Endothelial cell of umbilical vein (primary cell): ENCODE results near the gene CFD. TPM values are rescaled to one million over a fixed set of nuclear protein-coding genes. Genes with fewer than 3 reads are reported as not detected.
A peak's percentile ranks its signal among the peaks of the same experiment; 100 is the strongest.

Experiments
- BruUV-seq: library from RNA; stranded (reverse); fragments of 400-500 nt; replicated peaks from 2 replicates; lab custom pipeline; 2021; lab: Mats Ljungman, UMichigan
- CTCF ChIA-PET: fragments of 300-600, 350-600 bp; sonication (Branson Sonifier 250); formaldehyde crosslinking; loops from one replicate; lab custom pipeline; 2021; ENCODE audit warnings: antibody characterized with exemption, inconsistent platforms; lab: Charles Lee
- POLR2A ChIA-PET: fragments of 300-600, 350-600 bp; sonication (Branson Sonifier 250); formaldehyde crosslinking; loops from one replicate; lab custom pipeline; 2021; ENCODE audit warnings: antibody characterized with exemption, inconsistent platforms; lab: Charles Lee
- DNase-seq: peaks from one replicate; pipeline ENCODE4 v3.0.0-alpha.2; 2011; ENCODE audit warnings: low read depth, low spot score
- FAIRE-seq: peaks from 2 replicates; lab custom pipeline; 2011; peaks lifted over from hg19 to GRCh38; lab: Jason Lieb, UNC
- H2AFZ ChIP-seq: 2 replicates; pipeline ENCODE4 v1.6.0; 2012; ENCODE audit warnings: low read depth, low read length, control low read depth, inconsistent platforms
- H3K27ac ChIP-seq: 2 replicates; pipeline ENCODE4 v1.5.1; 2011; ENCODE audit warnings: low read depth, mild to moderate bottlenecking, control low read depth, low read length, moderate library complexity; ENCODE audit not compliant: insufficient read depth
- H3K27me3 ChIP-seq, 2 experiments: 2 replicates each; pipeline versions ENCODE4 v1.6.0 to v1.6.1; 2011; ENCODE audit warnings: low read length in 2 of 2, mixed read lengths in 1 of 2; ENCODE audit not compliant: control insufficient read depth in 2 of 2, insufficient read depth in 2 of 2
- H3K36me3 ChIP-seq, 2 experiments: 2 replicates in 1 of 2; 3 replicates in 1 of 2; pipeline ENCODE4 v1.5.1; 2011; ENCODE audit warnings: low read length in 2 of 2, mild to moderate bottlenecking in 1 of 2, moderate library complexity in 1 of 2; ENCODE audit not compliant: control insufficient read depth in 2 of 2, insufficient read depth in 2 of 2; ENCODE audit errors: extremely low read depth in 1 of 2
- H3K4me1 ChIP-seq: 3 replicates; pipeline ENCODE4 v1.5.1; 2011; ENCODE audit warnings: mild to moderate bottlenecking, low read length; ENCODE audit not compliant: control insufficient read depth, insufficient read depth; ENCODE audit errors: extremely low read depth
- H3K4me2 ChIP-seq: 2 replicates; pipeline ENCODE4 v1.6.1; 2011; ENCODE audit warnings: low read length, control low read depth, mixed read lengths; ENCODE audit not compliant: insufficient read depth
- H3K4me3 ChIP-seq, 3 experiments: fragments of 200-600 bp in 1 of 3; sonication (generic), shearing (Covaris generic) in 1 of 3; replicated peaks in 1 of 3; 2 replicates each; pipeline ENCODE4 v1.5.1; 2011 to 2016; ENCODE audit warnings: control low read depth in 3 of 3, low read length in 3 of 3, mild to moderate bottlenecking in 2 of 3, inconsistent platforms in 1 of 3, low read depth in 1 of 3, moderate library complexity in 1 of 3; ENCODE audit not compliant: insufficient read depth in 1 of 3
- H3K79me2 ChIP-seq: 2 replicates; pipeline ENCODE4 v1.6.0; 2012; ENCODE audit warnings: low read length, inconsistent platforms; ENCODE audit not compliant: control insufficient read depth, insufficient read depth
- H3K9ac ChIP-seq: replicated peaks from 2 replicates; pipeline ENCODE3; 2011; ENCODE audit warnings: low read length, control low read depth; ENCODE audit not compliant: insufficient read depth; ENCODE audit errors: extremely low read depth
- H3K9me1 ChIP-seq: replicated peaks from 3 replicates; pipeline ENCODE4 v1.6.0; 2011; ENCODE audit warnings: mild to moderate bottlenecking, low read length; ENCODE audit not compliant: control insufficient read depth, insufficient read depth; ENCODE audit errors: extremely low read depth
- H3K9me3 ChIP-seq: replicated peaks from 2 replicates; pipeline ENCODE4 v1.5.1; 2012; ENCODE audit warnings: low read length, inconsistent platforms; ENCODE audit not compliant: control insufficient read depth, insufficient read depth
- H4K20me1 ChIP-seq: replicated peaks from 2 replicates; pipeline ENCODE3; 2011; ENCODE audit warnings: mild to moderate bottlenecking, low read length; ENCODE audit not compliant: control insufficient read depth, insufficient read depth; ENCODE audit errors: extremely low read depth
- CTCF ChIP-seq, 2 donors: IDR thresholded peaks; 1 replicate in 1 of 2; 2 replicates in 1 of 2; pipeline ENCODE4 v1.5.1; 2011; ENCODE audit warnings: low read length in 2 of 2, mild to moderate bottlenecking in 2 of 2, moderate library complexity in 2 of 2, control low read depth in 1 of 2, inconsistent platforms in 1 of 2, low read depth in 1 of 2; ENCODE audit not compliant: insufficient read depth in 1 of 2; ENCODE audit errors: extremely low read depth in 1 of 2
- EZH2 ChIP-seq: IDR thresholded peaks from 2 replicates; pipeline ENCODE4 v1.6.1; 2012; ENCODE audit warnings: borderline replicate concordance, low read depth, mild to moderate bottlenecking, moderate library complexity, low read length, inconsistent platforms; ENCODE audit not compliant: severe bottlenecking
- FOS ChIP-seq: IDR thresholded peaks from 2 replicates; pipeline ENCODE4 v1.6.1; 2011; ENCODE audit warnings: mild to moderate bottlenecking, low read length, moderate library complexity, borderline replicate concordance; ENCODE audit not compliant: insufficient read depth
- GATA2 ChIP-seq: IDR thresholded peaks from 2 replicates; pipeline ENCODE4 v1.7.0; 2011; ENCODE audit warnings: low read depth, mild to moderate bottlenecking, moderate library complexity, mixed read lengths, low read length; ENCODE audit not compliant: insufficient read length, insufficient read depth
- JUN ChIP-seq: IDR thresholded peaks from 2 replicates; pipeline ENCODE4 v1.6.1; 2011; ENCODE audit warnings: borderline replicate concordance, low read depth; ENCODE audit not compliant: insufficient read length, insufficient read depth
- MAX ChIP-seq: IDR thresholded peaks from 2 replicates; pipeline ENCODE4 v1.6.1; 2011; ENCODE audit not compliant: insufficient read depth, insufficient read length
- MYC ChIP-seq: IDR thresholded peaks from one replicate; pipeline ENCODE4 v1.6.1; 2011; ENCODE audit warnings: mild to moderate bottlenecking, low read depth, low read length
- POLR2A ChIP-seq: IDR thresholded peaks from 2 replicates; pipeline ENCODE4 v1.6.1; 2012; ENCODE audit warnings: low read depth, mild to moderate bottlenecking, control low read depth, low read length
- POLR2AphosphoS5 ChIP-seq: IDR thresholded peaks from 2 replicates; pipeline ENCODE4 v1.6.1; 2012; ENCODE audit warnings: low read depth, mild to moderate bottlenecking, control low read depth, low read length, moderate library complexity; ENCODE audit not compliant: insufficient read depth
- dilution Hi-C: fragments of 300-500 bp; cut with MboI; formaldehyde crosslinking; loops from one replicate; pipeline ENCODE4 v1.15.0; 2019; ENCODE audit warnings: low sequenced_read_pairs; ENCODE audit not compliant: extremely low pct_ligation_motif_present
- intact Hi-C: fragments of 100-400 bp; cut with micrococcal nuclease; formaldehyde crosslinking; loops from one replicate; pipeline ENCODE4 v1.10.0; 2022
- polyA plus RNA-seq, 4 experiments: library from polyadenylated mRNA; depleted of rRNA in 3 of 4; stranded (reverse) in 3 of 4; unstranded in 1 of 4; fragments of >200 nt; gene quantifications; 2 replicates each; pipeline versions ENCODE4 v1.2.1 to v1.2.3, GENCODE V29; 2011 to 2012; ENCODE audit warnings: missing spikeins in 1 of 4
- total RNA-seq: library from RNA; stranded (reverse); gene quantifications from 2 replicates; pipeline ENCODE4 v1.2.3, GENCODE V29; 2021

Gene CFD
- total and polyA plus RNA-seq, 2 donors (not counting 3 experiments of a cell fraction or from before 2014, with no cell fraction given), result 0.25 to 0.40 TPM

GRCh38 chr19:850221-850978, 9.1 kb upstream of the CFD start:
- H3K4me2 ChIP-seq, result no peak overlapping the region
- peak overlapping the region; percentile 55 for H2AFZ ChIP-seq
- FAIRE-seq, result no peak

More at GRCh38 chr19:850221-850978, 9.1 kb upstream of the CFD start:
- Histone ChIP-seq H3K4me3 (no peak overlapping the region), H3K27me3 (no peaks in the 10 kb centered on the region), H3K9me3 (no peaks in the 10 kb centered on the region), H3K79me2 (no peaks in the 10 kb centered on the region), H3K9ac (no peak overlapping the region), H4K20me1 (no peaks in the 10 kb centered on the region), H3K4me1 (no peaks in the 10 kb centered on the region), H3K9me1 (no peaks in the 10 kb centered on the region), H3K27ac (no peak overlapping the region), H3K36me3 (no peaks in the 10 kb centered on the region)
- CTCF ChIA-PET, result interaction anchor here (1.1 kb wide), 1 partner anchor 81 kb away, joined by 10 read pairs; no protein-coding TSS in a partner anchor
- TF ChIP-seq POLR2A, result no peak
- no peak for TF ChIP-seq GATA2
- no peak for TF ChIP-seq JUN
- TF ChIP-seq MAX, result no peak
- TF ChIP-seq CTCF (IDR thresholded peaks at IDR 0.05; ENCODE audit: extremely low read depth in 1 of 2, insufficient read depth in 1 of 2, low read depth in 1 of 2, low read length in 2 of 2), result no peak
- TF ChIP-seq POLR2AphosphoS5, result no peak
- no peak for TF ChIP-seq EZH2
- TF ChIP-seq FOS, result no peak
- TF ChIP-seq MYC, result no peak
- no peak for DNase-seq
- dilution Hi-C loops (no loop called here), intact Hi-C loops (no loop called here)
- no TSS peak for BruUV-seq
- POLR2A ChIA-PET, result no interaction called here
